PFSK-1 (cell line): Measurements from ENCODE around the gene TIAM2.

ENCODE experiments used
- FOXP2 ChIP-seq: optimal IDR thresholded peaks from 2 replicates; pipeline ENCODE3; 2011; ENCODE audit warnings: borderline replicate concordance, control low read depth, inconsistent platforms; ENCODE audit not compliant: insufficient read depth; ENCODE audit errors: extremely low read length, extremely low read depth
- POLR2AphosphoS5 ChIP-seq: IDR thresholded peaks from 2 replicates; pipeline ENCODE4 v1.6.1; 2012; ENCODE audit warnings: low read depth, mild to moderate bottlenecking, control low read depth, low read length, moderate library complexity
- SIN3A ChIP-seq: IDR thresholded peaks from 2 replicates; pipeline ENCODE4 v1.6.1; 2012; ENCODE audit warnings: mild to moderate bottlenecking, low read length, moderate library complexity, borderline replicate concordance; ENCODE audit not compliant: insufficient read depth
- TAF1 ChIP-seq: IDR thresholded peaks from 2 replicates; pipeline ENCODE4 v1.6.1; 2012; ENCODE audit warnings: low read length, control low read depth, borderline replicate concordance; ENCODE audit not compliant: insufficient read depth
- TF ChIP-seq, protein P1 (sequence below), 2 experiments: IDR thresholded peaks; 2 replicates each; pipeline versions ENCODE4 v1.6.1 to v1.8.0; 2011 to 2012; ENCODE audit warnings: low read depth in 2 of 2, low read length in 2 of 2, control low read depth in 1 of 2, inconsistent platforms in 1 of 2, mild to moderate bottlenecking in 1 of 2, moderate library complexity in 1 of 2; ENCODE audit not compliant: insufficient read depth in 1 of 2

The TIAM2 gene

DNA sequence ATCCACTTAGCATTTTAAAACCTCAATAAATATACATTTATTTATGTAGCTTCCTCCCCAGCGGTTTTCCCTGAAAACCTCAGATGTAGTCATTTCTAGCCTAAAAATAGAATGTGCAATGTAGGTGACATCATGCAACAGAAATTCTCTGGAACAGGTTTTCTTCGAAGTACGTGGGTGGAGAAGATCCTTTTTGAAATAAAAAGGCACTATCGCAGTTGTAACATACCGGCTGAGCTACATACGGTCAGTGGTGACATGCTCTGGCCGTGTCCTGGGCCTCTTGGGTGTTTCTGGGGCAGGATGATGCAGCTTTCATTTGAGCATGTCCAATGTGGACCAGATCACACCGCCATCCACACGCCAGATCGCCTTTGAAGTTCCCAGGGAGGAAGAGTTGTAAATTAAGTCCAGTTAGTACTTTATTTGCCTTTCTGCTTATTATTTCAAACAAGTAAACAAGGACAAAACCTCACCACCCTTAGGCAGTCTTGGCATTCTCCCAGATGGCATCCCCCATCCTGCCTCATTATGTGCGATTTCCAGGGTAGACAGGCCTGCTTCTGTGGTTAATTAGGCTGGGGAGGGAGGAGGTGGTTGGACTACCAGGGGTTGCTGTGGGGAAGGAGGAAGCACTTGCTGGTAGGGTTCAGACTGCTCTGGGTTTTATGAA lies 159.2 kb downstream of the TIAM2 start:
- TF ChIP-seq FOXP2, result peak; percentile 59
- TF ChIP-seq, protein P1, sequence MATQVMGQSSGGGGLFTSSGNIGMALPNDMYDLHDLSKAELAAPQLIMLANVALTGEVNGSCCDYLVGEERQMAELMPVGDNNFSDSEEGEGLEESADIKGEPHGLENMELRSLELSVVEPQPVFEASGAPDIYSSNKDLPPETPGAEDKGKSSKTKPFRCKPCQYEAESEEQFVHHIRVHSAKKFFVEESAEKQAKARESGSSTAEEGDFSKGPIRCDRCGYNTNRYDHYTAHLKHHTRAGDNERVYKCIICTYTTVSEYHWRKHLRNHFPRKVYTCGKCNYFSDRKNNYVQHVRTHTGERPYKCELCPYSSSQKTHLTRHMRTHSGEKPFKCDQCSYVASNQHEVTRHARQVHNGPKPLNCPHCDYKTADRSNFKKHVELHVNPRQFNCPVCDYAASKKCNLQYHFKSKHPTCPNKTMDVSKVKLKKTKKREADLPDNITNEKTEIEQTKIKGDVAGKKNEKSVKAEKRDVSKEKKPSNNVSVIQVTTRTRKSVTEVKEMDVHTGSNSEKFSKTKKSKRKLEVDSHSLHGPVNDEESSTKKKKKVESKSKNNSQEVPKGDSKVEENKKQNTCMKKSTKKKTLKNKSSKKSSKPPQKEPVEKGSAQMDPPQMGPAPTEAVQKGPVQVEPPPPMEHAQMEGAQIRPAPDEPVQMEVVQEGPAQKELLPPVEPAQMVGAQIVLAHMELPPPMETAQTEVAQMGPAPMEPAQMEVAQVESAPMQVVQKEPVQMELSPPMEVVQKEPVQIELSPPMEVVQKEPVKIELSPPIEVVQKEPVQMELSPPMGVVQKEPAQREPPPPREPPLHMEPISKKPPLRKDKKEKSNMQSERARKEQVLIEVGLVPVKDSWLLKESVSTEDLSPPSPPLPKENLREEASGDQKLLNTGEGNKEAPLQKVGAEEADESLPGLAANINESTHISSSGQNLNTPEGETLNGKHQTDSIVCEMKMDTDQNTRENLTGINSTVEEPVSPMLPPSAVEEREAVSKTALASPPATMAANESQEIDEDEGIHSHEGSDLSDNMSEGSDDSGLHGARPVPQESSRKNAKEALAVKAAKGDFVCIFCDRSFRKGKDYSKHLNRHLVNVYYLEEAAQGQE (IDR thresholded peaks at IDR 0.05; ENCODE audit: insufficient read depth in 1 of 2, low read depth in 2 of 2, low read length in 2 of 2), result peak in 1 of 2 experiments; percentile 66; a peak in 1 of 4 replicates
- peak; percentile 48; the same call in 1 of the 2 replicates for TF ChIP-seq POLR2AphosphoS5
- peak; percentile 79; the same call in 1 of the 2 replicates for TF ChIP-seq SIN3A
- peak; percentile 44; the same call in 1 of the 2 replicates for TF ChIP-seq TAF1

DNA sequence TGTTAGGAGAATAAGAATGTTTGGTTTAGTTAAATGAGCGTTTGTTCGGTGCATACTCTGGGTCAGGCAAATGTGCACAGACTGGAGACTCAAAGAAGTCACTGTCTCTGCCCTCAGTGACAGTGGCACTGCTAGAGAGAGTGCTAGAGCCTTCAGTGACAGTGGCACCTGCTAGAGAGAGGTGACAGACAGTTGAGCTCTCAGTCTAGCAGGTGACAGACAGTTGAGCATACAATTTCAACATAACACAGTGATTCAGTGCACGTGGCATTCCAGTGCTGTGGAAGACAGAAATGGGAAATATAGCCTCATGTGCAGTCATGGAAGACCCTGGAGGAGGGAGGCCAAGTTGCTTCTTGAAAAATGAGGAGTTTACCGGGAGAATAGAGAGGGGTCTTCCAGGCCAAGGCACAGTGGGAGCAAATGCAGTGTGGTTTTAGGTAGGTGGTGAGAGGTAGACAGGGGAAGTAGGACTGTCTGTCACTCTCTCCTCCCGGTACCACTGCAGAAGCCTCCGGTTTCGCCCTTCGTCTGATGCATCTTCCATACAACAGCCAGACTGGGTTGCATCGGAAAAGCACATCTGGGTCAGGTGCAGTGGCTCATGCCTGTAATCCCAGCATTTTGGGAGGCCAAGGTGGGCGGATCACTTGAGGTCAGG lies 160.8 kb downstream of the TIAM2 start:
- TF ChIP-seq FOXP2, result no peak
- no peak for TF ChIP-seq POLR2AphosphoS5
- no peak for TF ChIP-seq SIN3A
- TF ChIP-seq, protein P1 (IDR thresholded peaks at IDR 0.05; ENCODE audit: insufficient read depth in 1 of 2, low read depth in 2 of 2, low read length in 2 of 2), result no peak
- TF ChIP-seq TAF1, result no peak

DNA sequence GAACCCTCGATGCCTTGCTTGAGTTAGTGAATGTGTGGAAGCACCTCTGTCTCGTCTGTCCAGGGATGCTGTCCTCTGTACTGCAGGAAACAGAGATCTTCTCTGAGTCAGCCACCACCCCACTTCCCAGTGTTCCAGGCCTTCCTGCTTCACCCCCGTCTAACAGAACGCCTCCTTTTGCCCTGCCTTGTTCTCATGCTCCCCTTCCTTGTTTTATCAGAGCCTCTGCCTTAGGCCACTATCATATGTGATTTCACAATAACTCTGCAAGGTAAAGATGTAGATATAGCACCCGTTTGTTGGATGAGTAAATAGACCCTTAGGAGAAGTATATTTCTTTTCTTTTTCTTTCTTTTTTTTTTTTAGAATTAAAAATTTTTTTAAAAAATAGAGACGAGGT lies 162.0 kb downstream of the TIAM2 start:
- TF ChIP-seq TAF1 (no peak), SIN3A (no peak), POLR2AphosphoS5 (no peak), FOXP2 (no peak)
- TF ChIP-seq, protein P1 (IDR thresholded peaks at IDR 0.05; ENCODE audit: insufficient read depth in 1 of 2, low read depth in 2 of 2, low read length in 2 of 2), result no peak

DNA sequence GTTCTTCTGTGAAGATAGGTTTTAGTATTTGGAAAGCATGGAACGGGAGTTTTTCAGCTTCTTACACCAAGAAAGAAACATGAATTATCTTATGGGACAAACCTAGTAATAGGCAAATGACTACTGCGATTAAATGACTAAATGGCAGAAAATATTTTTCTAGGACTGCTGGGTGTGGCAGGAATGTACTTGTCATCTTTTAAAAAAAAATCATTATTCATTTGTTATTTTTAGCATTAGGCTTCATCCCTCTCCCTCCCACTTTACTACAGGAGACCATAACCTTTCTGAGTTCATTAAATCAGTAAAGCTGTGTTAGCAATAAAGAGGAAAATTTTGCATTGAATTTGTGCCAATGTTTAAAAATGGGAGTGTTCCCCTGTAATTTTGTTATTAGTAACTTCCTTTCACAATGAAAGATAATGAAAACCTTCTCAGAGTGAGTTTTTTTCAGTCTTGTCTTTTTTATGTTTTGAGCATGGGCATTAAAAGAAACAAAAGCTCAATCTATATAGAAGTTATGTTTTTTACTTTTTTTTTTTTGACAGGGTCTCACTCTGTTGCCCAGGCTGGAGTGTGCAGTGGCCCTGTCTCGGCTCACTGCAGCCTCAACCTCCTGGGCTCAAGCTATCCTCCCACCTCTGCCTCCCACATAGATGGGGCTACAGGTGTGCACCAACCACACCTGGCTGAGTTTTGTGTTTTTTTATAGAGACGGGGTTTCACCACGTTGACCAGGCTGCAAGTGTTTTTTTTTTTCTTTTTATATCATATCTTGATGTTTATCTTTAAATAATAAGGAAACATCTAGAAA lies 163.1 kb downstream of the TIAM2 start:
- TF ChIP-seq, protein P1 (IDR thresholded peaks at IDR 0.05; ENCODE audit: insufficient read depth in 1 of 2, low read depth in 2 of 2, low read length in 2 of 2), result no peak
- TF ChIP-seq SIN3A (no peak), TAF1 (no peak), FOXP2 (no peak), POLR2AphosphoS5 (no peak)
